Peyer's patch (tissue), 4 donors: ENCODE results near the gene CTNS. TPM values are rescaled to one million over a fixed set of nuclear protein-coding genes. Genes with fewer than 3 reads are reported as not detected.

Source experiments
- DNase-seq, 3 donors: peaks; one replicate each; pipeline ENCODE4 v3.0.0-alpha.2; 2017 to 2019
- H3K27ac ChIP-seq, 4 donors: fragments of 200-600 bp; sonication (generic); one replicate each; pipeline ENCODE4 v1.5.1; 2016 to 2019
- H3K27me3 ChIP-seq, 2 donors: fragments of 200-600 bp; sonication (generic); one replicate each; pipeline ENCODE4 v1.5.1; 2019
- H3K36me3 ChIP-seq, 3 donors: fragments of 200-600 bp; sonication (generic); one replicate each; pipeline ENCODE4 v1.5.1; 2016 to 2019
- H3K4me1 ChIP-seq, 4 donors: fragments of 200-600 bp; sonication (generic); one replicate each; pipeline ENCODE4 v1.5.1; 2016 to 2019
- H3K4me3 ChIP-seq, 4 donors: fragments of 200-600 bp; sonication (generic); 1 replicate in 3 of 4; 2 replicates in 1 of 4; pipeline ENCODE4 v1.5.1; 2016 to 2019; ENCODE audit warnings: mild to moderate bottlenecking in 1 of 4
- H3K9me3 ChIP-seq, 4 donors: fragments of 200-600 bp; sonication (generic); one replicate each; pipeline ENCODE4 v1.5.1; 2016 to 2019; ENCODE audit warnings: mild to moderate bottlenecking in 1 of 4
- CTCF ChIP-seq, 6 experiments: fragments of 450-650 bp in 4 of 6; fragments of 200-600 bp in 2 of 6; sonication (generic) in 1 of 6; IDR thresholded peaks; one replicate each; pipeline ENCODE4 v1.5.1; 2017 to 2019; ENCODE audit warnings: antibody characterized with exemption in 6 of 6, mild to moderate bottlenecking in 3 of 6, moderate library complexity in 1 of 6
- POLR2A ChIP-seq, 2 donors: fragments of 450-650 bp; IDR thresholded peaks; one replicate each; pipeline ENCODE4 v1.5.1; 2017; ENCODE audit warnings: antibody characterized with exemption in 2 of 2, mild to moderate bottlenecking in 2 of 2, moderate library complexity in 2 of 2
- total RNA-seq, 4 donors: library from RNA; depleted of rRNA; stranded (reverse); fragments of >200 nt; gene quantifications; one replicate each; pipeline ENCODE4 v1.1.0, GENCODE V29; 2016

The CTNS gene
- 10 to 100 TPM; 21.5 to 30.1 (median 27.7) TPM for total RNA-seq

GRCh38 chr17:3636154-3636907 lies at the start of gene CTNS, which contains the start of gene SHPK:
CTNS (plus strand) TSS chr17:3636760; CDS start chr17:3640207, 3,447 bp downstream.
SHPK (minus strand) TSS chr17:3636250; CDS start chr17:3636219, 31 bp downstream.
- peak within 1 kb of the TSS; percentile 76 to 97 (median 88) for H3K4me3 ChIP-seq
- H3K4me1 ChIP-seq, result peaks cover 4 to 26% (median 4%) of the 10 kb centered on the region in 4 donors
- peaks cover 0 to 17% (median 0%) of the 10 kb centered on the region in 3 donors for H3K36me3 ChIP-seq
- no peaks in the 10 kb centered on the region for H3K9me3 ChIP-seq
- H3K27me3 ChIP-seq, result no peaks in the 10 kb centered on the region
- TF ChIP-seq POLR2A (IDR thresholded peaks at IDR 0.05) (peak; percentile 61 to 73), CTCF (IDR thresholded peaks at IDR 0.05) (no peak)
- peak; percentile 96 to 98 (median 97) for DNase-seq
- peak within 1 kb of the TSS; percentile 89 to 97 (median 96) for H3K27ac ChIP-seq

DNA sequence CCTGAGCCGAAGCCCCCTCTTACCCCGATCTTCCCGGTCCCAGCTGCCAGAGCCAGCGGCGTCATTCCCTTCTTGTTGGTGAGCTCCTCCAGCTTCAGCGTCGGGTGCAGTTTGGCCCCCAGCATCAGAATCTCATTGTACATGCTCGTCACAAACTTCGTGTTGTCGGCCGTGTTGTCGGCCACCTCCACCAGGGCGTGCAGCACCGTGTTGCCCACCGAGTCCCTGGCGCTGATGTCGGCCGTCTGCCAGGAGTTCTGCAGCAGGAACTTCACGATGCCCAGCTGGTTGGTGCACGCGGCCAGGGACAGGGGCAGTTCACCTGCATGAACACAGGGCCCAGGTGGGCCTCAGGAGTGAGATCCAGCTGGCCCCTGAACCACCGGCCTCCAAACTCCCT lies 46.8 kb upstream of the CTNS start:
- TF ChIP-seq POLR2A (IDR thresholded peaks at IDR 0.05) (no peak), CTCF (IDR thresholded peaks at IDR 0.05) (no peak)
- DNase-seq, result no peak
- H3K4me3 ChIP-seq, result no peak overlapping the region
- H3K9me3 ChIP-seq, result no peaks in the 10 kb centered on the region
- peaks cover 0 to 73% (median 0%) of the 10 kb centered on the region in 3 donors for H3K36me3 ChIP-seq
- H3K27me3 ChIP-seq, result no peaks in the 10 kb centered on the region
- H3K4me1 ChIP-seq, result no peaks in the 10 kb centered on the region
- no peak overlapping the region for H3K27ac ChIP-seq

DNA sequence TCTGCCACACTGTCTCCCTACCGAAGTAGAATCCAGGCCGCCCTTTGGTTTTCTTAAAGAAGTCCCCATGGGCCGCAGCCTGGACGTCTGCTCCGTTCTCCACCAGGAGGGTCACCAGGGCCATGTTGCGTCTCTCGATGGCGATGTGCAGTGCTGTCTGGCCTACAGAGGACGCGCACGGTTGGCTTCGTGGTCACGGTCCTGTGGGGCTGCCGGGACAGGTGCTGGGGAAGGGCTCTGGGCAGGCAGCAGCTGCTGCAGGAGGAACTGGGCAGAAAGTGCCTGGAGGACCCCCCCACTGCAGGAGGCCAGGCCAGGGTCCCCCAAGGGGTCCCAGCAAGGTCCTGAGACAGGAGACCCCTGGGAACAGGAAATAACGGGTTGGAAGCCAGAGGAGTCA lies 46.3 kb upstream of the CTNS start:
- no peak for DNase-seq
- H3K36me3 ChIP-seq, result peaks cover 0 to 68% (median 0%) of the 10 kb centered on the region in 3 donors
- TF ChIP-seq CTCF (IDR thresholded peaks at IDR 0.05) (no peak), POLR2A (IDR thresholded peaks at IDR 0.05) (no peak)

DNA sequence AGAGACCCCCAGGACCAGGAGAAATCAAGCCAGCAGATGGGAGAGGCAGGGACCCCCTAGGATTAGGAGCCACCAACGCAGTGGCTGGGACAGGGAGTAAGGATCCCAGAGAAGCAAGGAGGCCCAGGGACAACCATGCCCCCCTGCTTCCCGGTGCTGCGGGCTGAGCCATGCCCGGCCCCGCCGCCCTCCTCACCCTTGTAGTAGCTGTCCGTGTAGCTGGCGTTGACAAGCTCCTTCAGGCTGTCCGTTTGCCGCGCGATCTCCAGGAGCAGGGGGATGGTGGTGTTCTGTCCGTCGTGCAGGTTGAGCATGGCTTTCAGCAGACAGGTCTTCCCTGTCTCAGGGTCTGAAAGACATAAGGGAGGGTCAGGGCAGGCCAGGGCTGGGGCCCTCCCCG lies 45.8 kb upstream of the CTNS start:
- Histone ChIP-seq H3K9me3 (no peaks in the 10 kb centered on the region), H3K36me3 (peaks cover 0 to 63% (median 0%) of the 10 kb centered on the region in 3 donors), H3K4me3 (no peak overlapping the region), H3K27ac (no peak overlapping the region), H3K27me3 (no peaks in the 10 kb centered on the region), H3K4me1 (no peaks in the 10 kb centered on the region)
- DNase-seq, result no peak
- TF ChIP-seq CTCF (IDR thresholded peaks at IDR 0.05) (no peak), POLR2A (IDR thresholded peaks at IDR 0.05) (no peak)

More for the DNA sequence above, 46.3 kb upstream of the CTNS start:
- H3K27me3 ChIP-seq, result no peaks in the 10 kb centered on the region
- no peak overlapping the region for H3K27ac ChIP-seq
- H3K9me3 ChIP-seq, result no peaks in the 10 kb centered on the region
- H3K4me1 ChIP-seq, result no peaks in the 10 kb centered on the region
- no peak overlapping the region for H3K4me3 ChIP-seq

DNA sequence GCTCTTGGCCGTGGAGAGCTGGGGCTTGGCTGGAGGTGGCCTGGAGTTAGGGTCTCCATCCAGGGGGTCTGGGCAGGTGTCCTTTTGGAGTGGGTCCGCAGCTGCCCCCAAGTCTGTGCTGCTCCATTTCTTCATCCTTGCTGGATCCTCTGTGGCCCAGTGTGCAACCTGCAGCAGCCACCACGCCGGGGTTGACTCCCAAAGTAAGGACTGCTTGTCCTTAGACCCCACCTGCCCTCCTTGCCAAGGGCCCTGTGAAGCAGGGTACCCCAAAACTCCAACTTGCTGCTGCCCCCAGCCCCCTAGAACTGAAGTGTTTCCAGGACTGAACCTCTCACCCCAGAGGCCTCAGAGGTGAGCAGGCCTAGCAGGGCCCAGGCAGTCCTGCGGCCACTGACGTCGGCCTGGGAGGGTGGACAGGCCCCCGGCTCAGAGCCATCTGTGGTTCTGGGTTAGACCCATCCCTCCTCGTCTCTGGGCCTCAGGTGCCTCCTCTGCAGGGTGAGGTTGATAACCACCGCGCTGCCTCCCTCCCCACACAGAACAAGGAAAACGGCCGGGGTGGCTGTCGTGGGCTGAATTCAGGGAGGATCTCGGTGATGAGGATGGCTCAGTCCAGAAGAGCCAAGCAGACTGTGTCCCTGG lies 44.2 kb upstream of the CTNS start:
- no peaks in the 10 kb centered on the region for H3K9me3 ChIP-seq
- no peak overlapping the region for H3K4me3 ChIP-seq
- DNase-seq, result no peak
- no peaks in the 10 kb centered on the region for H3K27me3 ChIP-seq
- H3K36me3 ChIP-seq, result peaks cover 0 to 49% (median 0%) of the 10 kb centered on the region in 3 donors
- no peak overlapping the region for H3K27ac ChIP-seq
- no peaks in the 10 kb centered on the region for H3K4me1 ChIP-seq
- TF ChIP-seq POLR2A (IDR thresholded peaks at IDR 0.05), result no peak
- TF ChIP-seq CTCF (IDR thresholded peaks at IDR 0.05), result no peak
